Naive thymus-derived CD4-positive, alpha-beta T cell (primary cell): ENCODE data around the gene ABCG1. TPM values are rescaled to one million over a fixed set of nuclear protein-coding genes. Genes with fewer than 3 reads are reported as not detected.

ENCODE experiments used
- ATAC-seq: fragments of 150-1000 bp; cut with Tn5 transposase; 2 replicates; pipeline ENCODE4 v1.10.0; 2021; ENCODE audit warnings: mild to moderate bottlenecking, moderate library complexity
- CTCF ChIA-PET: fragments of 350-600 bp; sonication (Branson Sonifier 250); formaldehyde crosslinking; loops from one replicate; lab custom pipeline; 2021; ENCODE audit warnings: antibody characterized with exemption; lab: Charles Lee
- POLR2A ChIA-PET: fragments of 350-600 bp; sonication (Branson Sonifier 250); formaldehyde crosslinking; loops from one replicate; lab custom pipeline; 2021; ENCODE audit warnings: antibody characterized with exemption, inconsistent platforms; lab: Charles Lee
- DNase-seq, 9 donors: peaks; one replicate each; pipeline versions ENCODE4 v3.0.0 to v3.0.0-alpha.2; 2020 to 2022; ENCODE audit warnings: mixed read lengths in 1 of 9
- H3K27ac ChIP-seq: one replicate; pipeline ENCODE4 v1.7.0; 2013; ENCODE audit warnings: mild to moderate bottlenecking, low read depth, low read length, moderate library complexity
- H3K27me3 ChIP-seq, 2 donors: one replicate each; pipeline ENCODE4 v1.7.0; 2013; ENCODE audit warnings: low read length in 2 of 2, mild to moderate bottlenecking in 2 of 2, moderate library complexity in 2 of 2; ENCODE audit not compliant: control insufficient read depth in 2 of 2, insufficient read depth in 2 of 2
- H3K36me3 ChIP-seq, 3 experiments: 1 replicate in 2 of 3; 2 replicates in 1 of 3; pipeline ENCODE4 v1.7.0; 2013; ENCODE audit warnings: low read length in 3 of 3, mild to moderate bottlenecking in 3 of 3, moderate library complexity in 1 of 3; ENCODE audit not compliant: insufficient read depth in 3 of 3, control insufficient read depth in 2 of 3
- H3K4me1 ChIP-seq, 2 donors: one replicate each; pipeline ENCODE4 v1.7.0; 2013; ENCODE audit warnings: low read length in 2 of 2, mild to moderate bottlenecking in 2 of 2, moderate library complexity in 1 of 2; ENCODE audit not compliant: control insufficient read depth in 2 of 2, insufficient read depth in 2 of 2
- H3K4me3 ChIP-seq: 2 replicates; pipeline ENCODE4 v1.7.0; 2013; ENCODE audit warnings: mild to moderate bottlenecking, low read length
- H3K9me3 ChIP-seq, 3 experiments: 1 replicate in 2 of 3; 2 replicates in 1 of 3; pipeline ENCODE4 v1.7.0; 2013; ENCODE audit warnings: low read length in 3 of 3; ENCODE audit not compliant: control insufficient read depth in 2 of 3
- H3K27ac Mint-ChIP-seq, 9 donors: one replicate each; pipeline ENCODE4 v1.8.0; 2020 to 2022; ENCODE audit warnings: mixed read lengths in 9 of 9, mild to moderate bottlenecking in 8 of 9, moderate library complexity in 5 of 9, inconsistent platforms in 2 of 9
- H3K27me3 Mint-ChIP-seq, 5 donors: one replicate each; pipeline ENCODE4 v1.8.0; 2021 to 2022; ENCODE audit warnings: mixed read lengths in 5 of 5, mild to moderate bottlenecking in 1 of 5
- H3K36me3 Mint-ChIP-seq, 5 donors: one replicate each; pipeline ENCODE4 v1.8.0; 2020 to 2022; ENCODE audit warnings: mixed read lengths in 5 of 5, mild to moderate bottlenecking in 3 of 5, inconsistent platforms in 1 of 5
- H3K4me1 Mint-ChIP-seq, 7 donors: one replicate each; pipeline ENCODE4 v1.8.0; 2020 to 2022; ENCODE audit warnings: mixed read lengths in 7 of 7, mild to moderate bottlenecking in 3 of 7, inconsistent platforms in 1 of 7
- H3K4me3 Mint-ChIP-seq, 10 donors: one replicate each; pipeline ENCODE4 v1.8.0; 2020 to 2022; ENCODE audit warnings: mild to moderate bottlenecking in 10 of 10, mixed read lengths in 10 of 10, moderate library complexity in 6 of 10, inconsistent platforms in 2 of 10
- H3K9me3 Mint-ChIP-seq, 11 donors: one replicate each; pipeline ENCODE4 v1.8.0; 2020 to 2022; ENCODE audit warnings: mixed read lengths in 11 of 11, mild to moderate bottlenecking in 4 of 11, inconsistent platforms in 1 of 11, moderate library complexity in 1 of 11
- intact Hi-C, 2 donors: fragments of 100-400 bp; cut with micrococcal nuclease; formaldehyde crosslinking; loops; one replicate each; pipeline ENCODE4 v1.15.1; 2023
- polyA plus RNA-seq, 2 donors: library from polyadenylated mRNA; unstranded; fragments of 300-500 nt; fragmentation: Illumina TruSeq; gene quantifications; one replicate each; pipeline ENCODE4 v1.2.3, GENCODE V29; 2021
- total RNA-seq, 6 experiments: library from RNA in 5 of 6; stranded (reverse) in 5 of 6; gene quantifications; 1 replicate in 5 of 6; 2 replicates in 1 of 6; pipeline ENCODE4 v1.2.3 and lab custom pipeline; 2021 to 2026

Gene ABCG1
- total and polyA plus RNA-seq, 7 experiments from 2014 or later = 0.67 to 49.7 (median 17.0) TPM

GRCh38 chr21:42316891-42317290 is 98.0 kb downstream of the ABCG1 start:
- no peak overlapping the region for H3K27ac Mint-ChIP-seq
- H3K4me1 Mint-ChIP-seq = peaks cover 0 to 5% (median 0%) of the 10 kb centered on the region in 7 donors
- POLR2A ChIA-PET = no interaction called here

GRCh38 chr21:42317341-42317741 is 98.4 kb downstream of the ABCG1 start:
- CTCF ChIA-PET = no interaction called here
- Histone ChIP-seq H3K9me3 (no peaks in the 10 kb centered on the region), H3K4me3 (no peak overlapping the region), H3K27me3 (no peaks in the 10 kb centered on the region), H3K36me3 (no peaks in the 10 kb centered on the region), H3K27ac (no peak overlapping the region), H3K4me1 (no peaks in the 10 kb centered on the region)
- POLR2A ChIA-PET = no interaction called here
- H3K27ac Mint-ChIP-seq = no peak overlapping the region
- ATAC-seq (no peak), DNase-seq (peak in 1 of 9 donors; percentile 12)
- H3K36me3 Mint-ChIP-seq = no peaks in the 10 kb centered on the region
- peaks cover 0 to 5% (median 2%) of the 10 kb centered on the region in 5 donors for H3K27me3 Mint-ChIP-seq
- H3K4me3 Mint-ChIP-seq = no peak overlapping the region
- H3K4me1 Mint-ChIP-seq = peaks cover 0 to 5% (median 0%) of the 10 kb centered on the region in 7 donors
- intact Hi-C loops = no loop called here
- no peaks in the 10 kb centered on the region for H3K9me3 Mint-ChIP-seq

More at GRCh38 chr21:42316891-42317290, 98.0 kb downstream of the ABCG1 start:
- Mint-ChIP-seq H3K9me3 (no peaks in the 10 kb centered on the region), H3K4me3 (no peak overlapping the region), H3K27me3 (peaks cover 0 to 5% (median 2%) of the 10 kb centered on the region in 5 donors), H3K36me3 (no peaks in the 10 kb centered on the region)
- DNase-seq (peak in 1 of 9 donors; percentile 12), ATAC-seq (no peak)
- CTCF ChIA-PET = no interaction called here
- Histone ChIP-seq H3K27ac (no peak overlapping the region), H3K4me3 (no peak overlapping the region), H3K9me3 (no peaks in the 10 kb centered on the region), H3K36me3 (no peaks in the 10 kb centered on the region), H3K4me1 (no peaks in the 10 kb centered on the region), H3K27me3 (no peaks in the 10 kb centered on the region)
- intact Hi-C loops = no loop called here

GRCh38 chr21:42317826-42318746 is 99.1 kb downstream of the ABCG1 start:
- Histone ChIP-seq H3K36me3 (no peaks in the 10 kb centered on the region), H3K9me3 (no peaks in the 10 kb centered on the region), H3K27ac (no peak overlapping the region), H3K4me3 (no peak overlapping the region), H3K27me3 (no peaks in the 10 kb centered on the region), H3K4me1 (no peaks in the 10 kb centered on the region)
- peaks cover 0 to 5% (median 4%) of the 10 kb centered on the region in 5 donors for H3K27me3 Mint-ChIP-seq
- H3K4me1 Mint-ChIP-seq = peaks cover 0 to 5% (median 0%) of the 10 kb centered on the region in 7 donors
- intact Hi-C loops = no loop called here
- no peak for ATAC-seq
- H3K27ac Mint-ChIP-seq = no peak overlapping the region
- ChIA-PET CTCF (no interaction called here), POLR2A (no interaction called here)
- H3K4me3 Mint-ChIP-seq = peak overlapping the region in 1 of 10 donors; percentile 45
- peak in 1 of 9 donors; percentile 15 for DNase-seq
- H3K36me3 Mint-ChIP-seq = no peaks in the 10 kb centered on the region
- H3K9me3 Mint-ChIP-seq = no peaks in the 10 kb centered on the region

GRCh38 chr21:42319376-42319775 is 100.4 kb downstream of the ABCG1 start:
- DNase-seq (peak in 1 of 9 donors; percentile 15), ATAC-seq (peak; percentile 71)
- Mint-ChIP-seq H3K4me3 (no peak overlapping the region), H3K36me3 (no peaks in the 10 kb centered on the region), H3K9me3 (no peaks in the 10 kb centered on the region), H3K4me1 (peaks cover 0 to 5% (median 0%) of the 10 kb centered on the region in 7 donors), H3K27me3 (peaks cover 0 to 13% (median 5%) of the 10 kb centered on the region in 5 donors), H3K27ac (peak overlapping the region in 1 of 9 donors; percentile 25)
- no peaks in the 10 kb centered on the region for H3K4me1 ChIP-seq
- no peaks in the 10 kb centered on the region for H3K9me3 ChIP-seq
- CTCF ChIA-PET = no interaction called here
- H3K4me3 ChIP-seq = no peak overlapping the region
- no peak overlapping the region for H3K27ac ChIP-seq
- POLR2A ChIA-PET = no interaction called here
- H3K36me3 ChIP-seq = no peaks in the 10 kb centered on the region
- H3K27me3 ChIP-seq = no peaks in the 10 kb centered on the region
- intact Hi-C loops = no loop called here

GRCh38 chr21:42319851-42320572 is 101.1 kb downstream of the ABCG1 start:
- no peaks in the 10 kb centered on the region for H3K36me3 Mint-ChIP-seq
- CTCF ChIA-PET = no interaction called here

GRCh38 chr21:42320791-42321190 is 101.9 kb downstream of the ABCG1 start:
- Mint-ChIP-seq H3K4me3 (no peak overlapping the region), H3K9me3 (no peaks in the 10 kb centered on the region), H3K27me3 (peaks cover 0 to 26% (median 5%) of the 10 kb centered on the region in 5 donors), H3K36me3 (no peaks in the 10 kb centered on the region), H3K4me1 (peaks cover 0 to 5% (median 0%) of the 10 kb centered on the region in 7 donors), H3K27ac (no peak overlapping the region)
- ChIA-PET POLR2A (no interaction called here), CTCF (no interaction called here)
- H3K27me3 ChIP-seq = no peaks in the 10 kb centered on the region
- H3K27ac ChIP-seq = no peak overlapping the region
- no peaks in the 10 kb centered on the region for H3K36me3 ChIP-seq
- no peak for ATAC-seq
- no peaks in the 10 kb centered on the region for H3K4me1 ChIP-seq
- peak in 1 of 9 donors; percentile 19 for DNase-seq
- no peaks in the 10 kb centered on the region for H3K9me3 ChIP-seq
- intact Hi-C loops = no loop called here
- H3K4me3 ChIP-seq = no peak overlapping the region

More at GRCh38 chr21:42319851-42320572, 101.1 kb downstream of the ABCG1 start:
- DNase-seq (peak in 1 of 9 donors; percentile 16), ATAC-seq (peak; percentile 10)
- intact Hi-C loops = no loop called here
- H3K4me3 Mint-ChIP-seq = no peak overlapping the region
- H3K27ac Mint-ChIP-seq = no peak overlapping the region
- H3K27me3 Mint-ChIP-seq = peaks cover 0 to 18% (median 5%) of the 10 kb centered on the region in 5 donors
- H3K36me3 ChIP-seq = no peaks in the 10 kb centered on the region
- no peak overlapping the region for H3K4me3 ChIP-seq
- peaks cover 0 to 5% (median 0%) of the 10 kb centered on the region in 7 donors for H3K4me1 Mint-ChIP-seq
- POLR2A ChIA-PET = no interaction called here
- no peaks in the 10 kb centered on the region for H3K9me3 ChIP-seq
- no peaks in the 10 kb centered on the region for H3K4me1 ChIP-seq
- H3K27me3 ChIP-seq = no peaks in the 10 kb centered on the region
- no peak overlapping the region for H3K27ac ChIP-seq
- H3K9me3 Mint-ChIP-seq = no peaks in the 10 kb centered on the region
